Progenitor cell of endocrine pancreas (in vitro differentiated cells): ENCODE measurements around the gene ROBO2. TPM values are rescaled to one million over a fixed set of nuclear protein-coding genes. Genes with fewer than 3 reads are reported as not detected.
A peak's percentile ranks its signal among the peaks of the same experiment; 100 is the strongest.

Experiments
- DNase-seq: peaks from one replicate; pipeline ENCODE4 v3.0.0; 2021; ENCODE audit warnings: low spot score; ENCODE audit not compliant: unreplicated experiment
- H3K27ac Mint-ChIP-seq: 2 replicates; pipeline ENCODE4 v1.8.0; 2021; ENCODE audit warnings: mild to moderate bottlenecking, moderate library complexity, mixed read lengths
- H3K27me3 Mint-ChIP-seq: 2 replicates; pipeline ENCODE4 v1.8.0; 2021; ENCODE audit warnings: mixed read lengths
- H3K36me3 Mint-ChIP-seq: 2 replicates; pipeline ENCODE4 v1.8.0; 2022; ENCODE audit warnings: mixed read lengths; ENCODE audit not compliant: insufficient read depth
- H3K4me1 Mint-ChIP-seq: 2 replicates; pipeline ENCODE4 v1.8.0; 2021; ENCODE audit warnings: low read depth, mixed read lengths
- H3K4me3 Mint-ChIP-seq: 2 replicates; pipeline ENCODE4 v1.8.0; 2021; ENCODE audit warnings: low read depth, mild to moderate bottlenecking, moderate library complexity, mixed read lengths
- H3K9me3 Mint-ChIP-seq: 2 replicates; pipeline ENCODE4 v1.8.0; 2021; ENCODE audit warnings: low read depth, mixed read lengths
- CTCF ChIP-seq: fragments of 200-600 bp; sonication (generic); IDR thresholded peaks from one replicate; pipeline ENCODE4 v1.5.0; 2021; ENCODE audit warnings: antibody characterized with exemption, mild to moderate bottlenecking; ENCODE audit not compliant: unreplicated experiment
- total RNA-seq: library from RNA; stranded (reverse); gene quantifications from 2 replicates; pipeline ENCODE4 v1.2.1, GENCODE V29; 2021

The ROBO2 gene
- total RNA-seq, 1 donor from 2014 or later: 75.2 TPM

- no peaks in the 10 kb centered on the region for H3K9me3 Mint-ChIP-seq
- H3K4me3 Mint-ChIP-seq: no peak overlapping the region
- H3K4me1 Mint-ChIP-seq: peaks cover 10% of the 10 kb centered on the region
- H3K27ac Mint-ChIP-seq: no peak overlapping the region
- H3K36me3 Mint-ChIP-seq: peaks cover 1% of the 10 kb centered on the region
- DNase-seq: no peak
- TF ChIP-seq CTCF: no peak
- H3K27me3 Mint-ChIP-seq: no peaks in the 10 kb centered on the region
Measured at GRCh38 chr3:77081240-77081661, 41.4 kb downstream of the ROBO2 start.

- no peak overlapping the region for H3K4me3 Mint-ChIP-seq
- no peaks in the 10 kb centered on the region for H3K27me3 Mint-ChIP-seq
- DNase-seq: no peak
- H3K27ac Mint-ChIP-seq: no peak overlapping the region
- no peaks in the 10 kb centered on the region for H3K36me3 Mint-ChIP-seq
- H3K9me3 Mint-ChIP-seq: no peaks in the 10 kb centered on the region
- peaks cover 6% of the 10 kb centered on the region for H3K4me1 Mint-ChIP-seq
- no peak for TF ChIP-seq CTCF
Measured at GRCh38 chr3:77084511-77084910, 44.6 kb downstream of the ROBO2 start.

DNA sequence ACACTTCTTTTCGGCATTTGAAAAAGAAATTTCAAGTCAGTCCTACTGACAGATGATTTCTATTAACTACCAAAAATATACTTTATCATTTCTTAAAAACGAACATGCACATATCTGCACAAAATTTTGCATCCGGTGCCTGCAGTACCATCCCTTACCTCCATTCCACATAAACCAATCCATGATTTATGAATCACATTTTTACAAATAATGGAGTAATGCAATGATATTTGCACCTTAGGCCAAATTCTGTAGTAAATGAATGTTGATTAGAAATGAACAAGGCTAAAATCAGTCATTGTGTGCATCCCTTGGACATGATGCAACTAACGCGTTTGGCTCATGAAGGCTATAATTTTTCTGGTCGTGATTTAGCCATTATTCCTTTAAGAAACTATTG, 46.5 kb downstream of the ROBO2 start:
- no peak for DNase-seq
- Mint-ChIP-seq H3K4me3 (no peak overlapping the region), H3K27ac (no peak overlapping the region), H3K27me3 (no peaks in the 10 kb centered on the region), H3K4me1 (peaks cover 8% of the 10 kb centered on the region), H3K36me3 (peaks cover 6% of the 10 kb centered on the region), H3K9me3 (peaks cover 8% of the 10 kb centered on the region)
- TF ChIP-seq CTCF: peak; percentile 12

DNA sequence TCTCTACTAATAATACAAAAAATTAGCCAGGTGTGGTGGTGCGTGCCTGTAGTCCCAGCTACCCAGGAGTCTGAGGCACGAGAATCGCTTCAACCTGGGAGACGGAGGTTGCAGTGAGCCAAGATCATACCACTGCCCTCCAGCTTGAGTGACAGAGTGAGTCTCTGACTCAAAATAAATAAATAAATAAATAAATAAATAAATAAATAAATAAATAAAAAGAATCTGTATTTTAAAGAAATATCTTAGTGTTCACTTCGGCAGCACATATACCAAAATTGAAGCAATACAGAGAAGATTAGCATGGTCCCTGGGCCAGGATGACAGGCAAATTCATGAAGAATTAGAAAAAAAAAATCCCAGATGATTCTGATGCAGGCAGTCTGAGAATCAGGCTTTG, 51.9 kb downstream of the ROBO2 start:
- Mint-ChIP-seq H3K36me3 (peaks cover 9% of the 10 kb centered on the region), H3K27ac (no peak overlapping the region), H3K9me3 (peaks cover 11% of the 10 kb centered on the region)

DNA sequence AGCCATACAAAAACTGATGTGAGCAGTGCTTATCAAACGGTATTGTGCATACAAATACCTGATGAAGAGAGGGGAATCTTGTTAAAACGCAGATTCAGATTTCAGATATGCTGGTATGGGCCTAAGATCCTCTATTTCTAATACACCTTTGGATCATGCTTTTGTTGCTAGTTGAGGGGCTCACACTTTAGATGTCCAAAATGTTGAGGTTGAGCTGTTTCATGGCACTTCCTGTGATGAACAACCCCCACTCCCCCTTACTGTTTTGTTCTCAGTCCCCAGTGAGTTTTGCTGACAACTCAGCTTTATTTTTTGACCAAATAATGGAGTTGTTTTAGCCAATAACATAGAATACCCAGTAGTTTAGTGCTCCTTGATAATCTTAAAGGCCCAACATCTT, 53.2 kb downstream of the ROBO2 start:
- no peaks in the 10 kb centered on the region for H3K27me3 Mint-ChIP-seq
- peaks cover 21% of the 10 kb centered on the region for H3K36me3 Mint-ChIP-seq
- H3K4me1 Mint-ChIP-seq: peaks cover 10% of the 10 kb centered on the region
- peaks cover 24% of the 10 kb centered on the region for H3K9me3 Mint-ChIP-seq
- DNase-seq: no peak
- TF ChIP-seq CTCF: no peak
- peak overlapping the region; percentile 47 for H3K27ac Mint-ChIP-seq
- no peak overlapping the region for H3K4me3 Mint-ChIP-seq

More for the DNA sequence above, 51.9 kb downstream of the ROBO2 start:
- no peaks in the 10 kb centered on the region for H3K27me3 Mint-ChIP-seq
- no peak overlapping the region for H3K4me3 Mint-ChIP-seq
- no peak for DNase-seq
- no peak for TF ChIP-seq CTCF
- peaks cover 12% of the 10 kb centered on the region for H3K4me1 Mint-ChIP-seq
